NCI-H1092 treated with DMSO at 0.1 percent for 48 hours (cell line): ENCODE results near the gene RSBN1L.
A peak's percentile ranks its signal among the peaks of the same experiment; 100 is the strongest.
"Not testable (repeated sequence)": the region's sequence is repeated elsewhere in the genome, so short reads cannot be mapped to it uniquely, and the experiment has no call there.

Source experiments
- DNase-seq: peaks from one replicate; lab custom pipeline; 2025; lab: John Stamatoyannopoulos, UW

Gene RSBN1L

GRCh38 chr7:77770316-77770715 lies 74.1 kb downstream of the RSBN1L start:
- DNase-seq, result no peak

GRCh38 chr7:77771901-77772300 lies 75.6 kb downstream of the RSBN1L start:
- no peak for DNase-seq

GRCh38 chr7:77778535-77778934 lies 82.3 kb downstream of the RSBN1L start:
- no peak for DNase-seq

- no peak for DNase-seq
These were observed 86.1 kb downstream of the RSBN1L start for GRCh38 chr7:77782383-77782782.

- DNase-seq, result no peak
These were observed 86.9 kb downstream of the RSBN1L start for GRCh38 chr7:77783111-77783510.

- DNase-seq, result no peak
These were observed 87.3 kb downstream of the RSBN1L start for GRCh38 chr7:77783545-77783944.

- not testable (repeated sequence) for DNase-seq
These were observed 88.2 kb downstream of the RSBN1L start for GRCh38 chr7:77784426-77784825.

GRCh38 chr7:77786018-77786417 lies 89.8 kb downstream of the RSBN1L start:
- no peak for DNase-seq

GRCh38 chr7:77786741-77787140 lies 90.5 kb downstream of the RSBN1L start:
- DNase-seq, result no peak

- DNase-seq, result no peak
These were observed 92.2 kb downstream of the RSBN1L start for GRCh38 chr7:77788327-77788902.

GRCh38 chr7:77791336-77791735 lies 95.1 kb downstream of the RSBN1L start:
- peak; percentile 65 for DNase-seq

- no peak for DNase-seq
These were observed 95.7 kb downstream of the RSBN1L start for GRCh38 chr7:77791956-77792355.

- no peak for DNase-seq
These were observed 97.7 kb downstream of the RSBN1L start for GRCh38 chr7:77794000-77794399.

GRCh38 chr7:77796109-77796508 lies 99.8 kb downstream of the RSBN1L start:
- DNase-seq, result no peak

GRCh38 chr7:77796960-77797359 lies 100.7 kb downstream of the RSBN1L start:
- no peak for DNase-seq

GRCh38 chr7:77797734-77798393 lies 101.6 kb downstream of the RSBN1L start:
- DNase-seq, result peak; percentile 82

GRCh38 chr7:77798394-77799077 lies 102.3 kb downstream of the RSBN1L start, which contains the start of the genes PHTF2 and TMEM60:
TSS of gene PHTF2 (plus strand) at chr7:77798773.
TSS of gene TMEM60 (minus strand) at chr7:77798434. CDS start at chr7:77794373, 4,061 bp downstream.
- DNase-seq, result peak; percentile 100

GRCh38 chr7:77799078-77799964 lies 103.1 kb downstream of the RSBN1L start:
- DNase-seq, result peak; percentile 67

- DNase-seq, result no peak
These were observed 103.9 kb downstream of the RSBN1L start for GRCh38 chr7:77800158-77800557.

- no peak for DNase-seq
These were observed 104.5 kb downstream of the RSBN1L start for GRCh38 chr7:77800730-77801129.

GRCh38 chr7:77802557-77803405 lies 106.5 kb downstream of the RSBN1L start:
- DNase-seq, result no peak
